HG03039 (cell line): ENCODE data around the gene ACVRL1.

Source experiments
- ATAC-seq: cut with Tn5 transposase; IDR thresholded peaks from one replicate; pipeline ENCODE4 v1.9.1; 2021; ENCODE audit warnings: mild to moderate bottlenecking, moderate library complexity; ENCODE audit not compliant: unreplicated experiment

The ACVRL1 gene

GRCh38 chr12:51959921-51960320 lies 52.6 kb downstream of the ACVRL1 start:
- no peak for ATAC-seq

- ATAC-seq: no peak
Measured at GRCh38 chr12:51960488-51960887, 53.2 kb downstream of the ACVRL1 start.

GRCh38 chr12:51960890-51961289 lies 53.6 kb downstream of the ACVRL1 start:
- ATAC-seq: no peak

GRCh38 chr12:51961834-51962233 lies 54.5 kb downstream of the ACVRL1 start:
- ATAC-seq: no peak

GRCh38 chr12:51962737-51963136 lies 55.4 kb downstream of the ACVRL1 start:
- ATAC-seq: no peak

GRCh38 chr12:51963477-51963876 lies 56.2 kb downstream of the ACVRL1 start:
- no peak for ATAC-seq

GRCh38 chr12:51969643-51970042 lies 62.3 kb downstream of the ACVRL1 start:
- no peak for ATAC-seq

GRCh38 chr12:51970904-51971646 lies 63.8 kb downstream of the ACVRL1 start:
- ATAC-seq: peak; percentile 84

GRCh38 chr12:51971679-51972421 lies 64.5 kb downstream of the ACVRL1 start:
- ATAC-seq: no peak

GRCh38 chr12:51972422-51972812 lies 65.1 kb downstream of the ACVRL1 start:
- ATAC-seq: no peak

- ATAC-seq: no peak
Measured at GRCh38 chr12:51972849-51973273, 65.6 kb downstream of the ACVRL1 start.
